BJ (cell line): ENCODE results near the gene GRM8. TPM values are rescaled to one million over a fixed set of nuclear protein-coding genes. Genes with fewer than 3 reads are reported as not detected.
"Not testable (repeated sequence)": the region's sequence is repeated elsewhere in the genome, so short reads cannot be mapped to it uniquely, and the experiment has no call there.

Source experiments
- CTCF ChIA-PET: fragments of 350-600 bp; formaldehyde crosslinking; extraction: SDS; loops from one replicate; lab custom pipeline; 2021; ENCODE audit warnings: antibody characterized with exemption, inconsistent platforms; lab: Yijun Ruan, JAX
- POLR2A ChIA-PET: fragments of 300-600 bp; sonication (Branson Sonifier 250); formaldehyde crosslinking; extraction: SDS; loops from one replicate; lab custom pipeline; 2021; ENCODE audit warnings: antibody characterized with exemption; lab: Charles Lee
- DNase-seq: peaks from one replicate; pipeline ENCODE4 v3.0.0-alpha.2; 2011; ENCODE audit warnings: low read depth
- H3K27me3 ChIP-seq: 2 replicates; pipeline ENCODE4 v1.6.0; 2011; ENCODE audit warnings: low read length; ENCODE audit not compliant: control insufficient read depth, insufficient read depth
- H3K36me3 ChIP-seq: 2 replicates; pipeline ENCODE4 v1.5.1; 2011; ENCODE audit warnings: low read length; ENCODE audit not compliant: control insufficient read depth, insufficient read depth
- H3K4me3 ChIP-seq: 2 replicates; pipeline ENCODE4 v1.5.1; 2011; ENCODE audit warnings: low read depth, mild to moderate bottlenecking, control low read depth, low read length
- CTCF ChIP-seq: IDR thresholded peaks from 2 replicates; pipeline ENCODE4 v1.5.1; 2011; ENCODE audit warnings: low read depth, mild to moderate bottlenecking, control low read depth, inconsistent platforms, low read length, moderate library complexity; ENCODE audit not compliant: insufficient read depth
- polyA plus RNA-seq: library from polyadenylated mRNA; depleted of rRNA; stranded (reverse); fragments of >200 nt; gene quantifications from 2 replicates; pipeline ENCODE4 v1.2.3, GENCODE V29; 2011

The GRM8 gene
- polyA plus RNA-seq, 1 experiment, result not detected

- H3K27me3 ChIP-seq, POLR2A ChIA-PET, CTCF ChIA-PET, H3K4me3 ChIP-seq, DNase-seq, H3K36me3 ChIP-seq: not testable (repeated sequence)
Measured at GRCh38 chr7:126905255-126905654, 347.5 kb downstream of the GRM8 start.

GRCh38 chr7:126901041-126901765 is 351.5 kb downstream of the GRM8 start:
- POLR2A ChIA-PET, DNase-seq, H3K4me3 ChIP-seq, H3K36me3 ChIP-seq, H3K27me3 ChIP-seq: not testable (repeated sequence)
- CTCF ChIA-PET, result interaction anchor here (1.2 kb wide), 1 partner anchor 98 kb away, joined by 3 read pairs; no protein-coding TSS in a partner anchor

- DNase-seq, H3K27me3 ChIP-seq, H3K4me3 ChIP-seq, H3K36me3 ChIP-seq, POLR2A ChIA-PET, CTCF ChIA-PET: not testable (repeated sequence)
Measured at GRCh38 chr7:126887980-126888379, 364.8 kb downstream of the GRM8 start.

- POLR2A ChIA-PET, CTCF ChIA-PET, DNase-seq, H3K36me3 ChIP-seq, H3K4me3 ChIP-seq, H3K27me3 ChIP-seq: not testable (repeated sequence)
Measured at GRCh38 chr7:126887560-126887959, 365.2 kb downstream of the GRM8 start.

- H3K4me3 ChIP-seq, POLR2A ChIA-PET, DNase-seq, H3K36me3 ChIP-seq, H3K27me3 ChIP-seq, CTCF ChIA-PET: not testable (repeated sequence)
Measured at GRCh38 chr7:126882730-126883129, 370.0 kb downstream of the GRM8 start.

GRCh38 chr7:126881908-126882307 is 370.8 kb downstream of the GRM8 start:
- POLR2A ChIA-PET, H3K4me3 ChIP-seq, DNase-seq, CTCF ChIA-PET, H3K27me3 ChIP-seq, H3K36me3 ChIP-seq: not testable (repeated sequence)

- H3K36me3 ChIP-seq, result no peaks in the 10 kb centered on the region
- no peak overlapping the region for H3K4me3 ChIP-seq
- ChIA-PET POLR2A (no interaction called here), CTCF (no interaction called here)
- TF ChIP-seq CTCF, result no peak
- no peaks in the 10 kb centered on the region for H3K27me3 ChIP-seq
- DNase-seq, result no peak
Measured at GRCh38 chr7:126881315-126881714, 371.4 kb downstream of the GRM8 start.

GRCh38 chr7:126876536-126876935 is 376.2 kb downstream of the GRM8 start:
- CTCF ChIA-PET, result not testable (repeated sequence)

More at GRCh38 chr7:126876536-126876935, 376.2 kb downstream of the GRM8 start:
- H3K36me3 ChIP-seq, H3K27me3 ChIP-seq, POLR2A ChIA-PET, DNase-seq, H3K4me3 ChIP-seq: not testable (repeated sequence)
